Measurements from ENCODE around the gene AK5.
A peak's percentile ranks its signal among the peaks of the same experiment; 100 is the strongest.

The AK5 gene

DNA sequence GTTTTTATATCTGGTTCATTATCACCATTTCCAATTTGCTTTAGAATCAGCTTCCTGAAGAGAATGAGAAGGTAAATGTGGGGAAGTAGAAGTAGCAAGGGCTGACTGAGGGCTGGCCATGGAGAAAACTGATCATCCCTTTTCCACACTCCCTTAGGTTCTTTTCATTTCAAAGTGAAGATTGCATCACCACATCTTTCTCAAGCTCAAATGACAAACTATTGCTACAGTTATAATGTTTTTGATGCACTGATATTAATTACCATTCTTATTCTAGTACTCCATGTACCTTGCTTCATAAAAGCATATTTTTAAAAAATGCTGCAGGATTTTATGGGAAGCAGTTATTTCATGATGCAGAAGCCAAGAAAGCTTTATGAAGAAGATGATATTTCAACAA lies 7.9 kb upstream of the AK5 start:
- H3K4me3 ChIP-seq (replicated peaks; ENCODE audit: low read depth, low read length), result no peak overlapping the region
- no peak for TF ChIP-seq CTCF (IDR thresholded peaks at IDR 0.05; ENCODE audit: low read length, missing control alignments)
- DNase-seq (ENCODE audit: low read depth), result peak; percentile 40

DNA sequence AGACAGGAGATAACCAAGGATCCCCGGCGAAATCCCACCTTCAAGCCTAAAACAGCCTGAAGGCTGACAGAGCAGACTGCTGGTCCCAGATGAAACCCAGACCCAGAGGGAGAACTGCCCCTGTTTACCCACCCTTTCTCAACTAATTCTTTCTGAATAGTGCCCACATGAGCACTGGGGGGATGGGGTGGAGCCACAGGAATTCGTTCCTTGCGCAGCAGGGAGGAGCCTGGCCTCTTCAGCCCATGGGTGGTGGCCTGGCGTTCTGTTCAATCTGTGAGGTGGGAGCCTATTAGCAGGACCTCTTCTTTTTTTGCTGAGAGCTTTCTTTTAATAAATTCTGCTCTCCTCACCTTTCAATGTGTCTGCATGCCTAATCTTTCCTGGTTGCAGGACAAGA lies 6.6 kb upstream of the AK5 start:
- H3K4me3 ChIP-seq (replicated peaks; ENCODE audit: low read depth, low read length), result no peak overlapping the region
- DNase-seq (ENCODE audit: low read depth), result no peak
- no peak for TF ChIP-seq CTCF (IDR thresholded peaks at IDR 0.05; ENCODE audit: low read length, missing control alignments)

- no peak for DNase-seq (ENCODE audit: low read depth)
- no peak for TF ChIP-seq CTCF (IDR thresholded peaks at IDR 0.05; ENCODE audit: low read length, missing control alignments)
- H3K4me3 ChIP-seq (replicated peaks; ENCODE audit: low read depth, low read length), result no peak overlapping the region
These were observed 4.9 kb upstream of the AK5 start for GRCh38 chr1:77276941-77277340.

GRCh38 chr1:77279929-77280328 lies 1.9 kb upstream of the AK5 start:
- H3K4me3 ChIP-seq (replicated peaks; ENCODE audit: low read depth, low read length), result no peak overlapping the region
- no peak for DNase-seq (ENCODE audit: low read depth)
- TF ChIP-seq CTCF (IDR thresholded peaks at IDR 0.05; ENCODE audit: low read length, missing control alignments), result no peak

- H3K4me3 ChIP-seq (replicated peaks; ENCODE audit: low read depth, low read length), result no peak overlapping the region
- no peak for DNase-seq (ENCODE audit: low read depth)
- TF ChIP-seq CTCF (IDR thresholded peaks at IDR 0.05; ENCODE audit: low read length, missing control alignments), result no peak
These were observed 857 bp upstream of the AK5 start for GRCh38 chr1:77280962-77281361.

DNA sequence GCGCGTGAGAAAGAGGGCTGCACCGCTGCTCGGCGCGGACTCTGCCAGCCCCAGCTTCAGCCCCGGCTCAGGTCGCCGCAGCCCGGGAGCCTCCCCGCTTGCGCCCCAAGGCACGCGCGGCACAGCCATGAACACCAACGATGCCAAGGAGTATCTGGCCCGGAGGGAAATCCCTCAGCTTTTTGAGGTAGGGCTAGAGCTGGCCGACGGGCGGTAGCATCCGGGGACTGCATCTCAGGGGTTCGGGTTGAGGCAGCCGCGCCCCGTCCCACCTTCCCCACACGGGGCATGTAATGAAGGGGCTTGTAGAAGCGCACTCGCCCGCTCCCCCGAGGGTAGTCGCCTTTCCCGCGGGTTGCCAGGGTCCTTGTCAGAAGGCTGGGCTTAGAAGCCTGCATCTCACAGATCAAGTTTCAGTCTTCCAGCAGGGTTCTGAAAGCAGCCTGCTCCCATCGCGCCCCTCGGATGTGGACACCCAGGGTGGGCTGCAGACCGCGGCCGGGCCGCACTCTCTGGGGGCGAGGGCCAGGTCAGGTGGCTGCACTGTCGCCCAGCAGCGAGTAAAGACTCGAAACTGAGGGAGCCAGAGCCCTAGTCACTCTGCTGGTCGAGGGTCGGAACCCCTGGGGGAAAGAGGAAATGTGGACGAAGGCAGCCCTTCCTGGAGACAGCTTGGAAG lies 507 bp downstream of the AK5 start:
- peak overlapping the region; percentile 58 for H3K4me3 ChIP-seq (replicated peaks; ENCODE audit: low read depth, low read length)
- no peak for TF ChIP-seq CTCF (IDR thresholded peaks at IDR 0.05; ENCODE audit: low read length, missing control alignments)
- DNase-seq (ENCODE audit: low read depth), result peak; percentile 41

- no peak for DNase-seq (ENCODE audit: low read depth)
- H3K4me3 ChIP-seq (replicated peaks; ENCODE audit: low read depth, low read length), result peak overlapping the region; percentile 58
- no peak for TF ChIP-seq CTCF (IDR thresholded peaks at IDR 0.05; ENCODE audit: low read length, missing control alignments)
These were observed 1.2 kb downstream of the AK5 start for GRCh38 chr1:77282866-77283539.
